Sigmoid colon (tissue), 4 donors: ENCODE results near the gene UGT2B28.
"Not testable (repeated sequence)": the region's sequence is repeated elsewhere in the genome, so short reads cannot be mapped to it uniquely, and the experiment has no call there.

ENCODE experiments used
- CTCF ChIP-seq, 4 experiments: fragments of 450-650 bp in 3 of 4; fragments of 200-600 bp in 1 of 4; IDR thresholded peaks; one replicate each; pipeline ENCODE4 v1.5.1; 2016 to 2019; ENCODE audit warnings: antibody characterized with exemption in 4 of 4, mild to moderate bottlenecking in 3 of 4, moderate library complexity in 2 of 4
- POLR2AphosphoS5 ChIP-seq, 4 donors: sonication (generic); formaldehyde crosslinking; IDR thresholded peaks; one replicate each; pipeline ENCODE4 v1.6.1; 2017; ENCODE audit warnings: antibody characterized with exemption in 4 of 4

GRCh38 chr4:69241746-69242145, 38.5 kb upstream of the UGT2B28 start:
- TF ChIP-seq POLR2AphosphoS5, CTCF (IDR thresholded peaks at IDR 0.05): not testable (repeated sequence)
